Endothelial cell of umbilical vein (primary cell): ENCODE measurements around the gene MAPKBP1. TPM values are rescaled to one million over a fixed set of nuclear protein-coding genes. Genes with fewer than 3 reads are reported as not detected.

ENCODE experiments used
- BruUV-seq: library from RNA; stranded (reverse); fragments of 400-500 nt; replicated peaks from 2 replicates; lab custom pipeline; 2021; lab: Mats Ljungman, UMichigan
- CTCF ChIA-PET: fragments of 300-600, 350-600 bp; sonication (Branson Sonifier 250); formaldehyde crosslinking; loops from one replicate; lab custom pipeline; 2021; ENCODE audit warnings: antibody characterized with exemption, inconsistent platforms; lab: Charles Lee
- POLR2A ChIA-PET: fragments of 300-600, 350-600 bp; sonication (Branson Sonifier 250); formaldehyde crosslinking; loops from one replicate; lab custom pipeline; 2021; ENCODE audit warnings: antibody characterized with exemption, inconsistent platforms; lab: Charles Lee
- DNase-seq: peaks from one replicate; pipeline ENCODE4 v3.0.0-alpha.2; 2011; ENCODE audit warnings: low read depth, low spot score
- FAIRE-seq: peaks from 2 replicates; lab custom pipeline; 2011; peaks lifted over from hg19 to GRCh38; lab: Jason Lieb, UNC
- H2AFZ ChIP-seq: 2 replicates; pipeline ENCODE4 v1.6.0; 2012; ENCODE audit warnings: low read depth, low read length, control low read depth, inconsistent platforms
- H3K27ac ChIP-seq: 2 replicates; pipeline ENCODE4 v1.5.1; 2011; ENCODE audit warnings: low read depth, mild to moderate bottlenecking, control low read depth, low read length, moderate library complexity; ENCODE audit not compliant: insufficient read depth
- H3K27me3 ChIP-seq, 2 experiments: 2 replicates each; pipeline versions ENCODE4 v1.6.0 to v1.6.1; 2011; ENCODE audit warnings: low read length in 2 of 2, mixed read lengths in 1 of 2; ENCODE audit not compliant: control insufficient read depth in 2 of 2, insufficient read depth in 2 of 2
- H3K36me3 ChIP-seq, 2 experiments: 2 replicates in 1 of 2; 3 replicates in 1 of 2; pipeline ENCODE4 v1.5.1; 2011; ENCODE audit warnings: low read length in 2 of 2, mild to moderate bottlenecking in 1 of 2, moderate library complexity in 1 of 2; ENCODE audit not compliant: control insufficient read depth in 2 of 2, insufficient read depth in 2 of 2; ENCODE audit errors: extremely low read depth in 1 of 2
- H3K4me1 ChIP-seq: 3 replicates; pipeline ENCODE4 v1.5.1; 2011; ENCODE audit warnings: mild to moderate bottlenecking, low read length; ENCODE audit not compliant: control insufficient read depth, insufficient read depth; ENCODE audit errors: extremely low read depth
- H3K4me2 ChIP-seq: 2 replicates; pipeline ENCODE4 v1.6.1; 2011; ENCODE audit warnings: low read length, control low read depth, mixed read lengths; ENCODE audit not compliant: insufficient read depth
- H3K4me3 ChIP-seq, 3 experiments: fragments of 200-600 bp in 1 of 3; sonication (generic), shearing (Covaris generic) in 1 of 3; replicated peaks in 1 of 3; 2 replicates each; pipeline ENCODE4 v1.5.1; 2011 to 2016; ENCODE audit warnings: control low read depth in 3 of 3, low read length in 3 of 3, mild to moderate bottlenecking in 2 of 3, inconsistent platforms in 1 of 3, low read depth in 1 of 3, moderate library complexity in 1 of 3; ENCODE audit not compliant: insufficient read depth in 1 of 3
- H3K79me2 ChIP-seq: 2 replicates; pipeline ENCODE4 v1.6.0; 2012; ENCODE audit warnings: low read length, inconsistent platforms; ENCODE audit not compliant: control insufficient read depth, insufficient read depth
- H3K9ac ChIP-seq: replicated peaks from 2 replicates; pipeline ENCODE3; 2011; ENCODE audit warnings: low read length, control low read depth; ENCODE audit not compliant: insufficient read depth; ENCODE audit errors: extremely low read depth
- H3K9me1 ChIP-seq: replicated peaks from 3 replicates; pipeline ENCODE4 v1.6.0; 2011; ENCODE audit warnings: mild to moderate bottlenecking, low read length; ENCODE audit not compliant: control insufficient read depth, insufficient read depth; ENCODE audit errors: extremely low read depth
- H3K9me3 ChIP-seq: replicated peaks from 2 replicates; pipeline ENCODE4 v1.5.1; 2012; ENCODE audit warnings: low read length, inconsistent platforms; ENCODE audit not compliant: control insufficient read depth, insufficient read depth
- H4K20me1 ChIP-seq: replicated peaks from 2 replicates; pipeline ENCODE3; 2011; ENCODE audit warnings: mild to moderate bottlenecking, low read length; ENCODE audit not compliant: control insufficient read depth, insufficient read depth; ENCODE audit errors: extremely low read depth
- CTCF ChIP-seq, 2 donors: IDR thresholded peaks; 1 replicate in 1 of 2; 2 replicates in 1 of 2; pipeline ENCODE4 v1.5.1; 2011; ENCODE audit warnings: low read length in 2 of 2, mild to moderate bottlenecking in 2 of 2, moderate library complexity in 2 of 2, control low read depth in 1 of 2, inconsistent platforms in 1 of 2, low read depth in 1 of 2; ENCODE audit not compliant: insufficient read depth in 1 of 2; ENCODE audit errors: extremely low read depth in 1 of 2
- EZH2 ChIP-seq: IDR thresholded peaks from 2 replicates; pipeline ENCODE4 v1.6.1; 2012; ENCODE audit warnings: borderline replicate concordance, low read depth, mild to moderate bottlenecking, moderate library complexity, low read length, inconsistent platforms; ENCODE audit not compliant: severe bottlenecking
- FOS ChIP-seq: IDR thresholded peaks from 2 replicates; pipeline ENCODE4 v1.6.1; 2011; ENCODE audit warnings: mild to moderate bottlenecking, low read length, moderate library complexity, borderline replicate concordance; ENCODE audit not compliant: insufficient read depth
- GATA2 ChIP-seq: IDR thresholded peaks from 2 replicates; pipeline ENCODE4 v1.7.0; 2011; ENCODE audit warnings: low read depth, mild to moderate bottlenecking, moderate library complexity, mixed read lengths, low read length; ENCODE audit not compliant: insufficient read length, insufficient read depth
- JUN ChIP-seq: IDR thresholded peaks from 2 replicates; pipeline ENCODE4 v1.6.1; 2011; ENCODE audit warnings: borderline replicate concordance, low read depth; ENCODE audit not compliant: insufficient read length, insufficient read depth
- MAX ChIP-seq: IDR thresholded peaks from 2 replicates; pipeline ENCODE4 v1.6.1; 2011; ENCODE audit not compliant: insufficient read depth, insufficient read length
- MYC ChIP-seq: IDR thresholded peaks from one replicate; pipeline ENCODE4 v1.6.1; 2011; ENCODE audit warnings: mild to moderate bottlenecking, low read depth, low read length
- POLR2A ChIP-seq: IDR thresholded peaks from 2 replicates; pipeline ENCODE4 v1.6.1; 2012; ENCODE audit warnings: low read depth, mild to moderate bottlenecking, control low read depth, low read length
- POLR2AphosphoS5 ChIP-seq: IDR thresholded peaks from 2 replicates; pipeline ENCODE4 v1.6.1; 2012; ENCODE audit warnings: low read depth, mild to moderate bottlenecking, control low read depth, low read length, moderate library complexity; ENCODE audit not compliant: insufficient read depth
- dilution Hi-C: fragments of 300-500 bp; cut with MboI; formaldehyde crosslinking; loops from one replicate; pipeline ENCODE4 v1.15.0; 2019; ENCODE audit warnings: low sequenced_read_pairs; ENCODE audit not compliant: extremely low pct_ligation_motif_present
- intact Hi-C: fragments of 100-400 bp; cut with micrococcal nuclease; formaldehyde crosslinking; loops from one replicate; pipeline ENCODE4 v1.10.0; 2022
- polyA plus RNA-seq, 4 experiments: library from polyadenylated mRNA; depleted of rRNA in 3 of 4; stranded (reverse) in 3 of 4; unstranded in 1 of 4; fragments of >200 nt; gene quantifications; 2 replicates each; pipeline versions ENCODE4 v1.2.1 to v1.2.3, GENCODE V29; 2011 to 2012; ENCODE audit warnings: missing spikeins in 1 of 4
- total RNA-seq: library from RNA; stranded (reverse); gene quantifications from 2 replicates; pipeline ENCODE4 v1.2.3, GENCODE V29; 2021

The MAPKBP1 gene
- total and polyA plus RNA-seq, 2 donors (not counting 3 experiments of a cell fraction or from before 2014, with no cell fraction given) = 12.3 to 55.8 TPM

GRCh38 chr15:41841131-41841530, 66.8 kb downstream of the MAPKBP1 start:
- no peak overlapping the region for H3K4me2 ChIP-seq
- no peak overlapping the region for H3K4me3 ChIP-seq
- no peak overlapping the region for H3K9ac ChIP-seq
- H3K9me3 ChIP-seq = no peaks in the 10 kb centered on the region
- FAIRE-seq (no peak), DNase-seq (no peak)
- ChIA-PET CTCF (interaction anchor here (1.2 to 1.7 kb wide), 2 partner anchors 64 to 68 kb away, joined by 4 to 5 read pairs; partner anchors contain the start of gene MAPKBP1), POLR2A (no interaction called here)
- TF ChIP-seq EZH2 = no peak
- TF ChIP-seq MAX = no peak
- TF ChIP-seq MYC = no peak
- no peak for TF ChIP-seq GATA2
- no peak for TF ChIP-seq POLR2AphosphoS5
- TF ChIP-seq POLR2A = no peak
- no peak for TF ChIP-seq JUN
- TF ChIP-seq FOS = no peak
- no peaks in the 10 kb centered on the region for H3K9me1 ChIP-seq
- no peak overlapping the region for H2AFZ ChIP-seq
- no peak overlapping the region for H3K27ac ChIP-seq
- H4K20me1 ChIP-seq = no peaks in the 10 kb centered on the region
- no TSS peak for BruUV-seq
- H3K4me1 ChIP-seq = no peaks in the 10 kb centered on the region
- dilution Hi-C loops (no loop called here), intact Hi-C loops (no loop called here)
- peaks cover 2 to 5% of the 10 kb centered on the region in 2 experiments for H3K36me3 ChIP-seq
- H3K79me2 ChIP-seq = no peaks in the 10 kb centered on the region
- no peaks in the 10 kb centered on the region for H3K27me3 ChIP-seq

GRCh38 chr15:41842229-41842628, 67.9 kb downstream of the MAPKBP1 start:
- no peak for TF ChIP-seq MAX
- no peak for TF ChIP-seq JUN
- TF ChIP-seq POLR2A = no peak
- no peak for TF ChIP-seq POLR2AphosphoS5
- no peak for TF ChIP-seq MYC
- no peak for TF ChIP-seq EZH2
- TF ChIP-seq FOS = no peak
- TF ChIP-seq GATA2 = no peak
- TF ChIP-seq CTCF (IDR thresholded peaks at IDR 0.05; ENCODE audit: extremely low read depth in 1 of 2, insufficient read depth in 1 of 2, low read depth in 1 of 2, low read length in 2 of 2) = no peak
- intact Hi-C loops = no loop called here
- dilution Hi-C loops = no loop called here
- Histone ChIP-seq H3K9ac (no peak overlapping the region), H3K79me2 (no peaks in the 10 kb centered on the region), H3K4me1 (no peaks in the 10 kb centered on the region), H3K27ac (no peak overlapping the region), H2AFZ (no peak overlapping the region), H3K27me3 (no peaks in the 10 kb centered on the region), H4K20me1 (no peaks in the 10 kb centered on the region), H3K36me3 (peaks cover 4 to 11% of the 10 kb centered on the region in 2 experiments), H3K4me3 (no peak overlapping the region), H3K9me1 (no peaks in the 10 kb centered on the region), H3K9me3 (no peaks in the 10 kb centered on the region), H3K4me2 (no peak overlapping the region)
- no TSS peak for BruUV-seq
- no peak for FAIRE-seq
- POLR2A ChIA-PET = no interaction called here
- no peak for DNase-seq
- CTCF ChIA-PET = interaction anchor here (1.2 kb wide), 1 partner anchor 62 kb away, joined by 4 read pairs; no protein-coding TSS in a partner anchor
